ENCODE results near the gene SGPP1. TPM values are rescaled to one million over a fixed set of nuclear protein-coding genes. Genes with fewer than 3 reads are reported as not detected.
A peak's percentile ranks its signal among the peaks of the same experiment; 100 is the strongest.

SGPP1 gene, protein sequence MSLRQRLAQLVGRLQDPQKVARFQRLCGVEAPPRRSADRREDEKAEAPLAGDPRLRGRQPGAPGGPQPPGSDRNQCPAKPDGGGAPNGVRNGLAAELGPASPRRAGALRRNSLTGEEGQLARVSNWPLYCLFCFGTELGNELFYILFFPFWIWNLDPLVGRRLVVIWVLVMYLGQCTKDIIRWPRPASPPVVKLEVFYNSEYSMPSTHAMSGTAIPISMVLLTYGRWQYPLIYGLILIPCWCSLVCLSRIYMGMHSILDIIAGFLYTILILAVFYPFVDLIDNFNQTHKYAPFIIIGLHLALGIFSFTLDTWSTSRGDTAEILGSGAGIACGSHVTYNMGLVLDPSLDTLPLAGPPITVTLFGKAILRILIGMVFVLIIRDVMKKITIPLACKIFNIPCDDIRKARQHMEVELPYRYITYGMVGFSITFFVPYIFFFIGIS
- total RNA-seq (2012; rRNA removed): 21.0 and 24.1 TPM in 2 replicates

DNA sequence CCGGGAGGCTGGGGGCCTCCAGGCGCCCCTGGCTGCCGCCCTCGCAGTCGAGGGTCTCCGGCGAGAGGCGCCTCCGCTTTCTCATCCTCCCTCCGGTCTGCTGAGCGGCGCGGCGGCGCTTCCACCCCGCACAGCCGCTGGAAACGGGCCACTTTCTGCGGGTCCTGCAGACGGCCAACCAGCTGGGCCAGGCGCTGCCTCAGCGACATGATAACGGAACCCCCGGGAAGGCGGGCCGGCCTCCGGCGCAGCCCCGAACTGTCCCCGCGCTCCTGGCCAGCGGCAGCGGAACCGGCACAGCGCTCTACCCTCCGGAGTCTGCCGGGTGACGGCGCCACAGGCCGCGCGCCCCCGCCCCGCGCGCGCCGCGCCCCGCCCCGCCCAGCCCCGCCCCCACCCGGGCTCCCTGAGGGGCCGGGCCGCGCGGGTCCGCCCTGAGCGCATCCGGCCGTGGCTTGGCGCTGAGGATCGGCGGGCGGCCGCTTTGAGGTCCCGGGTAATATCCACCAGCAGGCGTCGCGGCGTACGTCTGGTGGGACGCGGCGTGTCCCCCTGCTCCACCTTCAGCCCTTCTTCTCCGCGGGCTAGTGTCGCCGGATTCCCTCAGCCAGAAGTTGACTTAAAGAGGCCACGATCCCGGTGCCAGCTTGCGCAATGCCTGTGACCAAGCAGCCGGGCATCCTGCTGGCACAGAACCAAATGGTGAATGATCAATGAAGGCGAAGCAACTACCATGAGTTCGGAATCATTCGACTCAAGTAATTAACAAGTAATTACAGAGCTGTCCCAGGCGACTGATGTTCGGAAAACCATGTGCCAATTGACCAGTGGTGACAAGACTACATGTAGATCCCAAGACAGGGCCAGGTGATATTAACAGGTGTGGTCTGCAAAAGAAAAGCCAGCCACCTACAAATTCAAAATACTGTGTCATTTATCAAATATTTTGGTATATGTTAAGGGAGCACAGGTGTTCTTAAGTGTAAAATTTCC lies at the start of gene SGPP1:
Gene SGPP1 (minus strand): TSS at position 330 of the 993 bp plus-strand sequence. CDS start 121 bp downstream, at position 209.
- H3K9ac ChIP-seq (ENCODE audit: low read depth, low read length): peak within 1 kb of the TSS; percentile 95
- H3K27me3 ChIP-seq (ENCODE audit: control insufficient read depth, insufficient read depth, low read length): no peaks in the 10 kb centered on the region
- peaks cover 13% of the 10 kb centered on the region for H3K4me1 ChIP-seq (ENCODE audit: control insufficient read depth, insufficient read depth, low read length)
- H3K36me3 ChIP-seq (ENCODE audit: insufficient read depth, low read length): no peaks in the 10 kb centered on the region
- peak within 1 kb of the TSS; percentile 97 for H3K4me3 ChIP-seq (ENCODE audit: low read length)
- no peaks in the 10 kb centered on the region for H3K9me3 ChIP-seq (replicated peaks; ENCODE audit: low read length)
- peak within 1 kb of the TSS; percentile 97 for H3K4me2 ChIP-seq (ENCODE audit: low read length)

DNA sequence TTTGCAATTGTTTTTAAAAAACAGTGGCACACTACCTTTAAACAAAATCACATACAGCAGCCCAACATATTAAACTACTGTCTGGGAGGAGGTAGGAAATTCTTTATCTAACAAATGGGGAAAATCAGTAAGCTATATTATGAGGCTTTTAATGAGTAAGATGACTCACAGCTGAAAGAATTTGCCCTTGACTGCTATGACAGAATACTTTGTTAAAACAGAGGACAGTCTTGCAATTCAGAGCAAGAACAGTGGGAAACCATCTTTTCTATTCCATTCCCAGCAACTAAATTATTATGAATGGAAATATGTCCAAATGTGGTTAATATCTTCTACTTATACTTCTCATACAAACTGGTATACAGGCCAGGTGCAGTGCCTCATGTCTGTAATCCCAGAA lies 49.2 kb upstream of the SGPP1 start:
- Histone ChIP-seq H3K27me3 (ENCODE audit: control insufficient read depth, insufficient read depth, low read length) (no peaks in the 10 kb centered on the region), H3K36me3 (ENCODE audit: insufficient read depth, low read length) (no peaks in the 10 kb centered on the region), H3K9ac (ENCODE audit: low read depth, low read length) (no peak overlapping the region), H3K9me3 (replicated peaks; ENCODE audit: low read length) (no peaks in the 10 kb centered on the region), H3K4me1 (ENCODE audit: control insufficient read depth, insufficient read depth, low read length) (peaks cover 2% of the 10 kb centered on the region), H3K4me2 (ENCODE audit: low read length) (no peak overlapping the region), H3K4me3 (ENCODE audit: low read length) (no peak overlapping the region)

- Histone ChIP-seq H3K9ac (ENCODE audit: low read depth, low read length) (no peak overlapping the region), H3K4me3 (ENCODE audit: low read length) (no peak overlapping the region)
Measured at GRCh38 chr14:63773504-63773903, 45.6 kb upstream of the SGPP1 start.

DNA sequence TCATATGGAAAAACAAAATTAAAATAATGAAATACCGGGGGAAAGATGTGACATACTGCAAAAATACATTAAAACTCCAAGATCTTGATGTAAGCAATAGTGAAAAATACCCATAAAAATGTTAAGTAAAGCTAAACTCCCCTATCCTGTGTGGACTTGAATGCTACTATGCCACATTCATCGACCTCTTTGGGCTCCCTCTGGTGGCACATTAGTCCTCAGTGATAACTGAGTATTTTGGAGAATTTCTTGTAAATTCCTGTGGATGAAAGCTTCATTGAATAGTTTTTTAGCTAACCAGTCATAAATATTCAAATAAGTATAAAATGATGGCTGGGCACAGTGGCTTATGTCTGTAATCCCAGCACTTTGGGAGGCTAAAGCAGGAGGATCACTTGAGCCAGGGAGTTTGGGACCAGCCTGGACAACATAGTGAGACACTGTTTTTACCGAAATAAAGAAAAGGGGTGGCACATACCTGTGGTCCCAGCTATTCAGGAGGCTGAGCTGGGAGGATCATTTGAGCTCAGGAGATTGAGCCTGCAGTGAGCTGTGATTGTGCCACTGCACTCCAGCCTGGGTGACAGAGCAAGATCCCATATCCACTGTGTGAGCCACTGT lies 42.4 kb upstream of the SGPP1 start:
- H3K4me2 ChIP-seq (ENCODE audit: low read length): no peak overlapping the region
- H3K27me3 ChIP-seq (ENCODE audit: control insufficient read depth, insufficient read depth, low read length): no peaks in the 10 kb centered on the region
- H3K4me1 ChIP-seq (ENCODE audit: control insufficient read depth, insufficient read depth, low read length): no peaks in the 10 kb centered on the region
- H3K36me3 ChIP-seq (ENCODE audit: insufficient read depth, low read length): no peaks in the 10 kb centered on the region
- H3K4me3 ChIP-seq (ENCODE audit: low read length): no peak overlapping the region
- H3K9me3 ChIP-seq (replicated peaks; ENCODE audit: low read length): no peaks in the 10 kb centered on the region
- H3K9ac ChIP-seq (ENCODE audit: low read depth, low read length): no peak overlapping the region

More at GRCh38 chr14:63773504-63773903, 45.6 kb upstream of the SGPP1 start:
- Histone ChIP-seq H3K4me2 (ENCODE audit: low read length) (no peak overlapping the region), H3K36me3 (ENCODE audit: insufficient read depth, low read length) (no peaks in the 10 kb centered on the region), H3K9me3 (replicated peaks; ENCODE audit: low read length) (no peaks in the 10 kb centered on the region), H3K27me3 (ENCODE audit: control insufficient read depth, insufficient read depth, low read length) (no peaks in the 10 kb centered on the region), H3K4me1 (ENCODE audit: control insufficient read depth, insufficient read depth, low read length) (peaks cover 2% of the 10 kb centered on the region)

- Histone ChIP-seq H3K36me3 (ENCODE audit: insufficient read depth, low read length) (no peaks in the 10 kb centered on the region), H3K4me2 (ENCODE audit: low read length) (no peak overlapping the region), H3K27me3 (ENCODE audit: control insufficient read depth, insufficient read depth, low read length) (no peaks in the 10 kb centered on the region), H3K4me1 (ENCODE audit: control insufficient read depth, insufficient read depth, low read length) (no peaks in the 10 kb centered on the region), H3K9ac (ENCODE audit: low read depth, low read length) (no peak overlapping the region), H3K9me3 (replicated peaks; ENCODE audit: low read length) (no peaks in the 10 kb centered on the region), H3K4me3 (ENCODE audit: low read length) (no peak overlapping the region)
Measured at GRCh38 chr14:63766611-63767010, 38.7 kb upstream of the SGPP1 start.

- Histone ChIP-seq H3K36me3 (ENCODE audit: insufficient read depth, low read length) (no peaks in the 10 kb centered on the region), H3K4me3 (ENCODE audit: low read length) (no peak overlapping the region), H3K9ac (ENCODE audit: low read depth, low read length) (no peak overlapping the region), H3K27me3 (ENCODE audit: control insufficient read depth, insufficient read depth, low read length) (no peaks in the 10 kb centered on the region), H3K4me1 (ENCODE audit: control insufficient read depth, insufficient read depth, low read length) (no peaks in the 10 kb centered on the region), H3K4me2 (ENCODE audit: low read length) (no peak overlapping the region), H3K9me3 (replicated peaks; ENCODE audit: low read length) (no peaks in the 10 kb centered on the region)
Measured at GRCh38 chr14:63764620-63765139, 36.8 kb upstream of the SGPP1 start.

DNA sequence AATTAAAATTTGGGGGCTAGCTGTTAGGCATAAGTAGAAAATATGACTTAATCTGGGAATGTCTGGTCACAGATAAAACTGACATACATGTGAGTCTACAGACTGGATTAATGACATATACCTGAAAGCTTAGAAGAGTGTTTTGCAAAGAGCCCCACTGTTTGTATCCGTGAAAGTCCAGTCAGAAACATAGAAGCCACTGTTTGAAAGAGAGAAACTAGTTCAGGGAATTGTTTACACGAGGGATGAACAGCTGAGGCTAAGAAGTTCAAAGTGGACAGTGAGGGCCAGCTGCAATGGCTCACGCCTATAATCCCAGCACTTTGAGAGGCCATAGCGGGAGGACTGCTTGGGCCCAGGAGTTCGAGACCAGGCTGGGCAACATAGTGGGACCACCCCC lies 36.2 kb upstream of the SGPP1 start:
- H3K4me1 ChIP-seq (ENCODE audit: control insufficient read depth, insufficient read depth, low read length): no peaks in the 10 kb centered on the region

GRCh38 chr14:63761351-63762117 lies 33.7 kb upstream of the SGPP1 start:
- no peaks in the 10 kb centered on the region for H3K27me3 ChIP-seq (ENCODE audit: control insufficient read depth, insufficient read depth, low read length)
- H3K9me3 ChIP-seq (replicated peaks; ENCODE audit: low read length): no peaks in the 10 kb centered on the region
- H3K4me1 ChIP-seq (ENCODE audit: control insufficient read depth, insufficient read depth, low read length): no peaks in the 10 kb centered on the region
- H3K4me2 ChIP-seq (ENCODE audit: low read length): no peak overlapping the region
- no peak overlapping the region for H3K4me3 ChIP-seq (ENCODE audit: low read length)
- H3K36me3 ChIP-seq (ENCODE audit: insufficient read depth, low read length): no peaks in the 10 kb centered on the region
- no peak overlapping the region for H3K9ac ChIP-seq (ENCODE audit: low read depth, low read length)

More for the DNA sequence above, 36.2 kb upstream of the SGPP1 start:
- Histone ChIP-seq H3K9me3 (replicated peaks; ENCODE audit: low read length) (no peaks in the 10 kb centered on the region), H3K4me3 (ENCODE audit: low read length) (no peak overlapping the region), H3K36me3 (ENCODE audit: insufficient read depth, low read length) (no peaks in the 10 kb centered on the region), H3K4me2 (ENCODE audit: low read length) (no peak overlapping the region), H3K27me3 (ENCODE audit: control insufficient read depth, insufficient read depth, low read length) (no peaks in the 10 kb centered on the region), H3K9ac (ENCODE audit: low read depth, low read length) (no peak overlapping the region)

DNA sequence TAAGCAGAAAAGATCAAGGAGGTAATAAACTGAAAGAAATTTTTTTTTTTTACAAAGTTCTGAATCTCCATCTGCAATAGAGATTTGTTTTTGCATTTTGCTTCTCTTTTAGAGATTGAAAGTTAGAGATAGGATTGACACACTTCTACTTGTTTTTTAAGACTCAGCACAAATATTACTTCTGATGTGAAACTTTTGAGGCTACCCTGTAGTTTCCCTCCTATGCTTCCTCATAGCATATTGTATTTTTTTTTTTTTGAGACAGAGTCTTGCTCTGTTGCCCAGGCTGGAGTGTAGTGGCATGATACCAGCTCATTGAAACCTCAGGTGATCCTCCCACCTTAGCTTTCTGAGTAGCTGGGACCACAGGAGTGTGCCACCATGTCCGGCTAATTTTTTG lies 32.1 kb upstream of the SGPP1 start:
- Histone ChIP-seq H3K4me3 (ENCODE audit: low read length) (no peak overlapping the region), H3K4me1 (ENCODE audit: control insufficient read depth, insufficient read depth, low read length) (no peaks in the 10 kb centered on the region), H3K9me3 (replicated peaks; ENCODE audit: low read length) (no peaks in the 10 kb centered on the region), H3K36me3 (ENCODE audit: insufficient read depth, low read length) (no peaks in the 10 kb centered on the region), H3K4me2 (ENCODE audit: low read length) (no peak overlapping the region), H3K27me3 (ENCODE audit: control insufficient read depth, insufficient read depth, low read length) (no peaks in the 10 kb centered on the region), H3K9ac (ENCODE audit: low read depth, low read length) (no peak overlapping the region)

- H3K9ac ChIP-seq (ENCODE audit: low read depth, low read length): no peak overlapping the region
- H3K4me2 ChIP-seq (ENCODE audit: low read length): no peak overlapping the region
- no peaks in the 10 kb centered on the region for H3K36me3 ChIP-seq (ENCODE audit: insufficient read depth, low read length)
- H3K4me1 ChIP-seq (ENCODE audit: control insufficient read depth, insufficient read depth, low read length): no peaks in the 10 kb centered on the region
- H3K4me3 ChIP-seq (ENCODE audit: low read length): no peak overlapping the region
- H3K27me3 ChIP-seq (ENCODE audit: control insufficient read depth, insufficient read depth, low read length): no peaks in the 10 kb centered on the region
- H3K9me3 ChIP-seq (replicated peaks; ENCODE audit: low read length): no peaks in the 10 kb centered on the region
Measured at GRCh38 chr14:63759456-63759855, 31.6 kb upstream of the SGPP1 start.

Measured in skeletal muscle satellite cell (primary cell).